ENCODE measurements around the gene FURIN.

GRCh38 chr15:90839187-90840071 is 29.0 kb upstream of the FURIN start:
- no peak for TF ChIP-seq SMC3 (conservative IDR thresholded peaks at IDR 0.05; ENCODE audit: insufficient read depth, low read depth, low read length)
- TF ChIP-seq JUNB (CRISPR knock-in tag; conservative IDR thresholded peaks at IDR 0.05): no peak
- TF ChIP-seq ZNF143 (CRISPR knock-in tag; IDR thresholded peaks at IDR 0.05): no peak
- TF ChIP-seq ZNF609 (CRISPR knock-in tag; IDR thresholded peaks at IDR 0.05; ENCODE audit: borderline replicate concordance): no peak

Data from K562 (cell line).